Suprapubic skin (tissue), 4 donors: ENCODE data around the gene TPD52L2.

ENCODE experiments used
- CTCF ChIP-seq, 2 donors: fragments of 200-600 bp in 1 of 2; fragments of 450-650 bp in 1 of 2; sonication (generic) in 1 of 2; IDR thresholded peaks; one replicate each; pipeline ENCODE4 v1.5.1; 2016 to 2019; ENCODE audit warnings: antibody characterized with exemption in 2 of 2, mild to moderate bottlenecking in 1 of 2, moderate library complexity in 1 of 2
- EP300 ChIP-seq: sonication (generic); formaldehyde crosslinking; IDR thresholded peaks from one replicate; pipeline ENCODE4 v1.6.1; 2017; ENCODE audit warnings: antibody characterized with exemption
- POLR2A ChIP-seq, 2 donors: fragments of 450-650 bp; IDR thresholded peaks; one replicate each; pipeline ENCODE4 v1.6.1; 2017; ENCODE audit warnings: antibody characterized with exemption in 2 of 2, mild to moderate bottlenecking in 2 of 2, moderate library complexity in 2 of 2
- POLR2AphosphoS5 ChIP-seq, 3 donors: sonication (generic); formaldehyde crosslinking; IDR thresholded peaks; one replicate each; pipeline ENCODE4 v1.6.1; 2017; ENCODE audit warnings: antibody characterized with exemption in 3 of 3

GRCh38 chr20:63858393-63859165 lies 6.5 kb upstream of the TPD52L2 start:
- TF ChIP-seq CTCF (IDR thresholded peaks at IDR 0.05): no peak
- TF ChIP-seq POLR2A (IDR thresholded peaks at IDR 0.05): no peak
- TF ChIP-seq POLR2AphosphoS5 (IDR thresholded peaks at IDR 0.05): no peak
- TF ChIP-seq EP300: no peak
